ENCODE results near the gene G6PC1.
"Not testable (repeated sequence)": the region's sequence is repeated elsewhere in the genome, so short reads cannot be mapped to it uniquely, and the experiment has no call there.

The G6PC1 gene

GRCh38 chr17:42857389-42857788 is 43.2 kb upstream of the G6PC1 start:
- no peaks in the 10 kb centered on the region for H3K27me3 ChIP-seq (ENCODE audit: low read depth, low read length)

GRCh38 chr17:42865638-42866094 is 34.9 kb upstream of the G6PC1 start:
- Histone ChIP-seq H3K9me3 (ENCODE audit: control insufficient read depth in 1 of 2, low read length in 2 of 2) (peaks cover 0 to 3% of the 10 kb centered on the region in 2 donors), H3K4me3 (ENCODE audit: low read depth in 1 of 2, low read length in 2 of 2) (no peak overlapping the region), H3K27ac (ENCODE audit: low read length) (no peak overlapping the region), H3K4me1 (ENCODE audit: control insufficient read depth in 1 of 2, insufficient read depth in 2 of 2, low read length in 2 of 2) (peaks cover 0 to 14% of the 10 kb centered on the region in 2 donors), H3K36me3 (ENCODE audit: control insufficient read depth in 1 of 2, insufficient read depth in 2 of 2, low read length in 2 of 2) (peaks cover 0 to 5% of the 10 kb centered on the region in 2 donors), H3K27me3 (ENCODE audit: low read depth, low read length) (no peaks in the 10 kb centered on the region)

More at GRCh38 chr17:42857389-42857788, 43.2 kb upstream of the G6PC1 start:
- Histone ChIP-seq H3K27ac (ENCODE audit: low read length) (no peak overlapping the region), H3K36me3 (ENCODE audit: control insufficient read depth in 1 of 2, insufficient read depth in 2 of 2, low read length in 2 of 2) (peaks cover 0 to 19% of the 10 kb centered on the region in 2 donors), H3K4me3 (ENCODE audit: low read depth in 1 of 2, low read length in 2 of 2) (no peak overlapping the region), H3K4me1 (ENCODE audit: control insufficient read depth in 1 of 2, insufficient read depth in 2 of 2, low read length in 2 of 2) (peaks cover 0 to 28% of the 10 kb centered on the region in 2 donors), H3K9me3 (ENCODE audit: control insufficient read depth in 1 of 2, low read length in 2 of 2) (no peaks in the 10 kb centered on the region)

GRCh38 chr17:42866216-42866615 is 34.4 kb upstream of the G6PC1 start:
- no peak overlapping the region for H3K4me3 ChIP-seq (ENCODE audit: low read depth in 1 of 2, low read length in 2 of 2)
- no peak overlapping the region for H3K27ac ChIP-seq (ENCODE audit: low read length)
- H3K9me3 ChIP-seq (ENCODE audit: control insufficient read depth in 1 of 2, low read length in 2 of 2): peaks cover 0 to 4% of the 10 kb centered on the region in 2 donors
- no peaks in the 10 kb centered on the region for H3K27me3 ChIP-seq (ENCODE audit: low read depth, low read length)
- H3K36me3 ChIP-seq (ENCODE audit: control insufficient read depth in 1 of 2, insufficient read depth in 2 of 2, low read length in 2 of 2): peaks cover 0 to 5% of the 10 kb centered on the region in 2 donors
- peaks cover 0 to 14% of the 10 kb centered on the region in 2 donors for H3K4me1 ChIP-seq (ENCODE audit: control insufficient read depth in 1 of 2, insufficient read depth in 2 of 2, low read length in 2 of 2)

- Histone ChIP-seq H3K36me3 (ENCODE audit: control insufficient read depth in 1 of 2, insufficient read depth in 2 of 2, low read length in 2 of 2) (peaks cover 0 to 5% of the 10 kb centered on the region in 2 donors), H3K9me3 (ENCODE audit: control insufficient read depth in 1 of 2, low read length in 2 of 2) (peaks cover 0 to 4% of the 10 kb centered on the region in 2 donors), H3K27me3 (ENCODE audit: low read depth, low read length) (no peaks in the 10 kb centered on the region), H3K27ac (ENCODE audit: low read length) (no peak overlapping the region), H3K4me1 (ENCODE audit: control insufficient read depth in 1 of 2, insufficient read depth in 2 of 2, low read length in 2 of 2) (peaks cover 0 to 14% of the 10 kb centered on the region in 2 donors), H3K4me3 (ENCODE audit: low read depth in 1 of 2, low read length in 2 of 2) (no peak overlapping the region)
Measured at GRCh38 chr17:42866631-42867575, 33.7 kb upstream of the G6PC1 start.

GRCh38 chr17:42867694-42868261 is 32.8 kb upstream of the G6PC1 start:
- not testable (repeated sequence) for H3K9me3 ChIP-seq (ENCODE audit: control insufficient read depth in 1 of 2, low read length in 2 of 2); H3K27ac ChIP-seq (ENCODE audit: low read length)

GRCh38 chr17:42868338-42868737 is 32.3 kb upstream of the G6PC1 start:
- H3K9me3 ChIP-seq (ENCODE audit: control insufficient read depth in 1 of 2, low read length in 2 of 2): peaks cover 0 to 4% of the 10 kb centered on the region in 2 donors
- H3K4me3 ChIP-seq (ENCODE audit: low read depth in 1 of 2, low read length in 2 of 2): no peak overlapping the region
- no peaks in the 10 kb centered on the region for H3K27me3 ChIP-seq (ENCODE audit: low read depth, low read length)
- H3K36me3 ChIP-seq (ENCODE audit: control insufficient read depth in 1 of 2, insufficient read depth in 2 of 2, low read length in 2 of 2): peaks cover 0 to 5% of the 10 kb centered on the region in 2 donors
- H3K4me1 ChIP-seq (ENCODE audit: control insufficient read depth in 1 of 2, insufficient read depth in 2 of 2, low read length in 2 of 2): peaks cover 0 to 14% of the 10 kb centered on the region in 2 donors
- H3K27ac ChIP-seq (ENCODE audit: low read length): no peak overlapping the region

More at GRCh38 chr17:42867694-42868261, 32.8 kb upstream of the G6PC1 start:
- H3K4me1 ChIP-seq (ENCODE audit: control insufficient read depth in 1 of 2, insufficient read depth in 2 of 2, low read length in 2 of 2): peaks cover 0 to 14% of the 10 kb centered on the region in 2 donors
- not testable (repeated sequence) for H3K27me3 ChIP-seq (ENCODE audit: low read depth, low read length); H3K36me3 ChIP-seq (ENCODE audit: control insufficient read depth in 1 of 2, insufficient read depth in 2 of 2, low read length in 2 of 2); H3K4me3 ChIP-seq (ENCODE audit: low read depth in 1 of 2, low read length in 2 of 2)

- Histone ChIP-seq H3K27me3 (ENCODE audit: low read depth, low read length) (no peaks in the 10 kb centered on the region), H3K4me3 (ENCODE audit: low read depth in 1 of 2, low read length in 2 of 2) (no peak overlapping the region), H3K9me3 (ENCODE audit: control insufficient read depth in 1 of 2, low read length in 2 of 2) (peaks cover 0 to 4% of the 10 kb centered on the region in 2 donors), H3K36me3 (ENCODE audit: control insufficient read depth in 1 of 2, insufficient read depth in 2 of 2, low read length in 2 of 2) (peaks cover 0 to 5% of the 10 kb centered on the region in 2 donors), H3K27ac (ENCODE audit: low read length) (no peak overlapping the region), H3K4me1 (ENCODE audit: control insufficient read depth in 1 of 2, insufficient read depth in 2 of 2, low read length in 2 of 2) (no peaks in the 10 kb centered on the region)
Measured at GRCh38 chr17:42871647-42872046, 29.0 kb upstream of the G6PC1 start.

- no peak overlapping the region for H3K27ac ChIP-seq (ENCODE audit: low read length)
- peaks cover 0 to 10% of the 10 kb centered on the region in 2 donors for H3K36me3 ChIP-seq (ENCODE audit: control insufficient read depth in 1 of 2, insufficient read depth in 2 of 2, low read length in 2 of 2)
- no peaks in the 10 kb centered on the region for H3K27me3 ChIP-seq (ENCODE audit: low read depth, low read length)
- H3K9me3 ChIP-seq (ENCODE audit: control insufficient read depth in 1 of 2, low read length in 2 of 2): peaks cover 0 to 4% of the 10 kb centered on the region in 2 donors
- H3K4me3 ChIP-seq (ENCODE audit: low read depth in 1 of 2, low read length in 2 of 2): no peak overlapping the region
- no peaks in the 10 kb centered on the region for H3K4me1 ChIP-seq (ENCODE audit: control insufficient read depth in 1 of 2, insufficient read depth in 2 of 2, low read length in 2 of 2)
Measured at GRCh38 chr17:42872251-42872965, 28.2 kb upstream of the G6PC1 start.

- Histone ChIP-seq H3K36me3 (ENCODE audit: control insufficient read depth in 1 of 2, insufficient read depth in 2 of 2, low read length in 2 of 2) (peaks cover 0 to 11% of the 10 kb centered on the region in 2 donors), H3K27ac (ENCODE audit: low read length) (no peak overlapping the region), H3K27me3 (ENCODE audit: low read depth, low read length) (no peaks in the 10 kb centered on the region), H3K4me1 (ENCODE audit: control insufficient read depth in 1 of 2, insufficient read depth in 2 of 2, low read length in 2 of 2) (no peaks in the 10 kb centered on the region), H3K9me3 (ENCODE audit: control insufficient read depth in 1 of 2, low read length in 2 of 2) (peaks cover 0 to 4% of the 10 kb centered on the region in 2 donors), H3K4me3 (ENCODE audit: low read depth in 1 of 2, low read length in 2 of 2) (no peak overlapping the region)
Measured at GRCh38 chr17:42873315-42873714, 27.3 kb upstream of the G6PC1 start.

GRCh38 chr17:42873932-42874695 is 26.5 kb upstream of the G6PC1 start:
- H3K27ac ChIP-seq (ENCODE audit: low read length); H3K4me3 ChIP-seq (ENCODE audit: low read depth in 1 of 2, low read length in 2 of 2); H3K4me1 ChIP-seq (ENCODE audit: control insufficient read depth in 1 of 2, insufficient read depth in 2 of 2, low read length in 2 of 2); H3K27me3 ChIP-seq (ENCODE audit: low read depth, low read length); H3K9me3 ChIP-seq (ENCODE audit: control insufficient read depth in 1 of 2, low read length in 2 of 2): not testable (repeated sequence)
- peaks cover 0 to 11% of the 10 kb centered on the region in 2 donors for H3K36me3 ChIP-seq (ENCODE audit: control insufficient read depth in 1 of 2, insufficient read depth in 2 of 2, low read length in 2 of 2)

All from muscle layer of duodenum (tissue), 2 donors.